T-helper 22 cell (primary cell): ENCODE results near the gene CASP7.
"Not testable (repeated sequence)": the region's sequence is repeated elsewhere in the genome, so short reads cannot be mapped to it uniquely, and the experiment has no call there.

Experiments
- DNase-seq: peaks from one replicate; pipeline ENCODE4 v3.0.0-alpha.2; 2020; ENCODE audit warnings: low read depth

CASP7 gene

GRCh38 chr10:113679463-113680189, at the start of gene CASP7:
Gene CASP7, plus strand, starts transcription at chr10:113679912. Its CDS starts 17,582 bp downstream, at chr10:113697494.
- peak; percentile 65 for DNase-seq

DNA sequence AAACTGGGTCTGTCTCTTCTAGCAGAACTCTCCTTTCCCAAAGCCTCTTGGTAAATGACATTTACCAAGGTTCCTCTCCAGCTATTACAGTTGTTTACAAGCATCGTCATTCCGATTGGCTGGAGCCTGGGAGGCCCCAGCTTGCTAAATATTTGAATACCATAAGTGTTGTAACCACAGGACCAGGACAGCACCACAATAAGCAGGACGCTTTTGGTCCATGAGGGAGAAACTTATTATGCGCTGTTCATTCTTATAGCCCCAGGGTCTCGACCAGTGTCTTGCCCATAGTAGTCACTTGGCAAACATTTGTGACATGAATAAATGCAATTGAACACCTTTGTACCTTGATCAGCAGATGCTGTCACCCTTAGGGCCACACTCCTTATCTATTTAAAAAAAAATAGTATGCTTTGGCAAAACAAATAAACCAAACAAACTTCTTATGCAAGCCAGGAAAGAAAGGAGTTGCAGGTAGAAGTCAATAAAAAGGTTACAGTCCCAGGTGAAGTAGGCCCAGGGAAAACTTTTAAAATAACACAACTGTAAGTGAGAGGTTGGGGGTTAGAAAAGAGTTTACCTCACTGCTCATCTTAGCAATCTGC, 48.7 kb upstream of the CASP7 start:
- no peak for DNase-seq

GRCh38 chr10:113631684-113632367, 47.9 kb upstream of the CASP7 start:
- no peak for DNase-seq

GRCh38 chr10:113639966-113640365, 39.7 kb upstream of the CASP7 start:
- no peak for DNase-seq

- DNase-seq: no peak
These were observed 38.0 kb upstream of the CASP7 start for GRCh38 chr10:113641702-113642101.

GRCh38 chr10:113643183-113643582, 36.5 kb upstream of the CASP7 start:
- DNase-seq: no peak

GRCh38 chr10:113644185-113645120, 35.3 kb upstream of the CASP7 start:
- DNase-seq: no peak

- no peak for DNase-seq
These were observed 33.1 kb upstream of the CASP7 start for GRCh38 chr10:113646336-113647201.

DNA sequence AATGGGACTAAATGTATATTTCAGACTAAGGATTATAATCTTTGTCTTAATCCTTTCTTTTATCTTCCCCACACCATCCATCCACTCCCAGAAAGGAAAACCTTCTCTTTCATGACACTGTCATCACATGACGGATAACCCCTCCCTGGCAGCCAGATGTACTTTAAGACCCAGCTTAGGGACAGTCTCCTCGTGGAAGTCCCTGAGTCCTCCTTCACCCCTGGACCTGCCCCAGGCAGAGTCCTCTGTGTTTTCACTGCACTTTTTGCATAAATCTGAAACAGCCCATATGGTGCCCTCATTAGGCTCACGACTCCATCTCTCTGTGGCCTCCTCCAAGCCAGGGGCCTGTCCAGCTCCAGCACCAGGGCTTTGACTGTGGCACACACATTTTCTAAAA, 31.9 kb upstream of the CASP7 start:
- no peak for DNase-seq

DNA sequence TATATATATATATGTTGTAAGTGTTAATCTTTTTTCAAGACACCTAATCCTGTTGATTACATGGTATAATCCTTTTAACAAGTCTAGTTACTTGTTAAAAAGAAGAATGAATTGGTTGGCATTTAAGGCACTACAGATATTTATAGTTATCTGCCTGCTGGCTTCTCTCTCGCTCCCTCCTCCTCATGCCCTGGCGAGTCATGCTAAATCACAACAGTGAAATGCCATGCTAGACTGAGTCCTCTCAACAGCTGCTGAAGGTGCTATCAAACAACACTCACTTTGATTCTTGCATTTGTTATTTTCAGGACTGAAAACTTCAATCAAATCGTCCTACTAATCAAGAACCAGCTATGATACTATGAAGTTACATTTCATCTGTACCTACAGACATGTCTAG, 31.2 kb upstream of the CASP7 start:
- no peak for DNase-seq

DNA sequence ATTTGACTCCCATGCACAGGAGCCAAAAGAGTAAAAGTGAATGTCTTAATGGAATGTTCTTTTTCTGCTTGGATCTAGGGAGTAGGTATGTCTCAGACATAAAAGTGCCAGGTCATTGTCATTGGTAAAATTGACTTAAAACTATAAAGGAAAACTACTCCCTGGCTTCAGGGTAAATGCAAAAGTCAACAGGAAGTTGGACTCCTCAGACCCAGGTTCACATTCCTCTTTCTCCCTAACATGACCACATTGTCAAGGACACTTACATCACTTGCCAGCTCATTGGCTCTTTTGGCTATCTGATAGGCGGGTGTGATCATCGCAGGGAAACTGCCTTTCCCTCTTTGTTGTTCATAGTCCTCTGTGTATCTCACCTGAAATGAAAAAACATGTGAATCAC, 29.5 kb upstream of the CASP7 start:
- no peak for DNase-seq

- no peak for DNase-seq
These were observed 28.7 kb upstream of the CASP7 start for GRCh38 chr10:113651021-113651420.

DNA sequence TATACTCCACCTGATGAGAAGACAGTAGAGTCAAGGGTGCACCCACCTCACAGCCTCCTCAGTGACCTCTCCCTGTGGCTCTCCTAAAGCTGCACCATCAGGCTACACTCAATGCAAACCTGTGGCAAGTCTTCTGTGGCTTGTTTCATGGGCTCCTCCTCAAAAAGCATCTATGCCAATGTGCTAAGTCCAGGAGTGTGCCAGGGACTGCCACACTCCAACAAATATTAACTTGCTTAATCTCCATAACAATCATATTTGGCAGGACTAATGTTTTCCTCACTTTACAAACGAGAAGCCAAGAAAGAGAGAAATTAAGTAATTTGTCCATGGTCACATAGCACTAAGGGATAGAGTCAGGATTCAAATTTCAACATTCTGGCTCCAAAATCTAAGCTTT, 27.8 kb upstream of the CASP7 start:
- no peak for DNase-seq

GRCh38 chr10:113652456-113652855, 27.3 kb upstream of the CASP7 start:
- DNase-seq: not testable (repeated sequence)

GRCh38 chr10:113656896-113657295, 22.8 kb upstream of the CASP7 start:
- no peak for DNase-seq

DNA sequence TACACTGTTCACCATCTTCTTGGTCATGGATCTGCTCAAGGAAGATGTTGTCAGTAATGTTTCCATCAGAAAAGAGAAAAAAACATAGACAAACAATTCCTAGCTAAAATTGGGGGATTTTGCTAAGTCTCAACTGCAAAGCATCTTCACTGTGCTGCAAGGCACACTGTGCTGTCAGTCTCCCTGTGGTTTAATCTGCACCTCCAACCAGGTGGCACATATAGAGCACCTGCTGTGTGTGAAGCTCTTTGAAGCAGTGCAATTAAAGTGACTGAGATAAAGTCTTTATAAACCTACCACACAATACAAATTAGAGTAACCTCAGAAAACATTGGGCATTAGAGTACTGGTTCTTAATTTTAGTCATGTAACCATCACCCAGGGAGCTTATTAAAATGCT, 22.2 kb upstream of the CASP7 start:
- no peak for DNase-seq

GRCh38 chr10:113661332-113661731, 18.4 kb upstream of the CASP7 start:
- DNase-seq: no peak

GRCh38 chr10:113663142-113663541, 16.6 kb upstream of the CASP7 start:
- no peak for DNase-seq

DNA sequence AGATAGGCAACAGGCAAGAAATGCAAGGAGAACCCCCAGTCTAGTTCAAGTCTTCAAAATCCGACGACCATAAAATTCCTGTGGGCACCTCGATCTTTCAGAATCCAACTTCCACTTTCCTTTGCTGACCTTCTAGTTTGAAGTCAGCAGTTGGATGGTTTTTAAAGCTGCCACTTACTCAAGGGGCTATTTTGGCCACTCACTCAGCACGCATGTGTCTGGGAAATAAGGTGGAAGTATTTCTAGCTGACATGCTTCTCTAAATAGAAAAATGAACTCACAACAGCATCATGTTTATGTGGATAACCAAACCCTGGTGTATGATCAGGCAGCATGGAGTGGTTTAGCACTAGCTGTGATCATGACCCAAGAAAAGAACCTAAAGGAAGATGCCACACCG, 15.8 kb upstream of the CASP7 start, which contains the start of gene NRAP:
Gene NRAP (minus strand): TSS at position 134 of the 400 bp plus-strand sequence. CDS start 159 bp downstream, outside the sequence.
- no peak for DNase-seq

DNA sequence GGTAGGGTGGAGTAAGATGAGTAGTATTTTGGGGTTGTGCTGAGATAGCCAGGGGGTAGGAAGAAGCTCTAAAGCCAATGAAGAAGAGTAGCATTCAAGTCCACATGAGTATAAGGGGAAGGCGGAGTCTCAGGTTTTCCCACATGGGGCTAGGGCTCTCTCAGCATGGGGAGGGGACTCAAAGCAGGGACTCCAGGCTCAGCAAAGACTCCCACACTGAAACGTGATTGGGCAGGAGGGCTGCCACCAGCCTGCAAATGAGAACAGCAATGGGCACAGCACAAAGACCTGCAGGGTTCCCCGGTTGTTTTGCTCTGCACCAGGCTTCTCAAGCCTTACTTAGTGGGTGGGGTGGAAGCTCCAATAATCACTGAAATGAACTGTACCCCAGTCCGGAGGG, 14.4 kb upstream of the CASP7 start:
- no peak for DNase-seq

DNA sequence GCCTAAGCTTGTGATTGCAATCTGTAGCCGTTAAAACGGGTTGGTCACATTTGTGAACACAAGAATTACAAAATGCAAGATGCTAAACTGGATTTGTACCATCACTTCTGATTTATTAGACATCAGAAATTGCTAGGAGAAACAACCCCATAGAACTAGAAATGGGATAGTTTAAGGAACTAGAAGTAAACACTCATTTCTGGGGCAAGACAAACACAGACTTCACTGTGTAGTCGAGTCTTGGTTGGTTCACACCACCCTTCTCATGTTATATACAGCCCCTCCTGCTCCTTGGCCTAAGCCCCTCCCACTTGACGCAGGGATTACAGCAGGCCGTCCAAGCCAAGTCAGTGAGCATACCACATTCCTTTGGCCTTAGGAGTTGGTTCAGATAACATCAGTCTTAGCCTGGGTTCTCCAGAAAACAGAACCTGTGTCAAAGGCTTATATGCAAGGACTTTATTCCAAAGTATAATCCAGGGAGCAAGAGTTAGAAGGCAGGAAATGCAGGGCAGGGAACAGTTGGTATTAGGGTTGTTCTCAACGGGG, 13.8 kb upstream of the CASP7 start:
- DNase-seq: no peak
